GM21723 (cell line): Measurements from ENCODE around the gene FGGY.
"Not testable (repeated sequence)": the region's sequence is repeated elsewhere in the genome, so short reads cannot be mapped to it uniquely, and the experiment has no call there.

Experiments
- ATAC-seq: cut with Tn5 transposase; IDR thresholded peaks from one replicate; pipeline ENCODE4 v1.9.1; 2021; ENCODE audit warnings: mild to moderate bottlenecking, moderate library complexity; ENCODE audit not compliant: unreplicated experiment

FGGY gene

GRCh38 chr1:59538476-59538875 is 241.6 kb downstream of the FGGY start:
- not testable (repeated sequence) for ATAC-seq

- no peak for ATAC-seq
These were observed 243.2 kb downstream of the FGGY start for GRCh38 chr1:59539961-59540681.

GRCh38 chr1:59541161-59541560 is 244.3 kb downstream of the FGGY start:
- ATAC-seq = no peak

GRCh38 chr1:59541891-59542290 is 245.0 kb downstream of the FGGY start:
- ATAC-seq = no peak

GRCh38 chr1:59543211-59543668 is 246.3 kb downstream of the FGGY start:
- no peak for ATAC-seq

- ATAC-seq = no peak
These were observed 247.9 kb downstream of the FGGY start for GRCh38 chr1:59544615-59545293.

GRCh38 chr1:59545830-59546229 is 248.9 kb downstream of the FGGY start:
- ATAC-seq = no peak

GRCh38 chr1:59549066-59549837 is 252.4 kb downstream of the FGGY start:
- no peak for ATAC-seq

GRCh38 chr1:59549903-59550302 is 253.0 kb downstream of the FGGY start:
- ATAC-seq = no peak

- no peak for ATAC-seq
These were observed 255.1 kb downstream of the FGGY start for GRCh38 chr1:59552007-59552406.

- ATAC-seq = no peak
These were observed 256.5 kb downstream of the FGGY start for GRCh38 chr1:59553371-59553770.

- ATAC-seq = no peak
These were observed 257.2 kb downstream of the FGGY start for GRCh38 chr1:59554011-59554663.

- no peak for ATAC-seq
These were observed 257.9 kb downstream of the FGGY start for GRCh38 chr1:59554752-59555151.

GRCh38 chr1:59556398-59556797 is 259.5 kb downstream of the FGGY start:
- no peak for ATAC-seq

GRCh38 chr1:59556802-59557548 is 260.1 kb downstream of the FGGY start:
- no peak for ATAC-seq

- no peak for ATAC-seq
These were observed 260.6 kb downstream of the FGGY start for GRCh38 chr1:59557549-59557885.

- not testable (repeated sequence) for ATAC-seq
These were observed 261.7 kb downstream of the FGGY start for GRCh38 chr1:59558580-59558979.

- peak; percentile 78 for ATAC-seq
These were observed 264.0 kb downstream of the FGGY start for GRCh38 chr1:59560807-59561450.

GRCh38 chr1:59561796-59562195 is 264.9 kb downstream of the FGGY start:
- no peak for ATAC-seq
